Transverse colon (tissue), 4 donors: Measurements from ENCODE around the gene TYW1.
"Not testable (repeated sequence)": the region's sequence is repeated elsewhere in the genome, so short reads cannot be mapped to it uniquely, and the experiment has no call there.

ENCODE experiments used
- EP300 ChIP-seq: sonication (generic); formaldehyde crosslinking; IDR thresholded peaks from one replicate; pipeline ENCODE4 v1.6.1; 2017; ENCODE audit warnings: antibody characterized with exemption, low read depth
- POLR2A ChIP-seq: fragments of 450-650 bp; IDR thresholded peaks from one replicate; pipeline ENCODE4 v1.6.1; 2016; ENCODE audit warnings: antibody characterized with exemption, mild to moderate bottlenecking, moderate library complexity
- POLR2AphosphoS5 ChIP-seq, 3 donors: sonication (generic); formaldehyde crosslinking; IDR thresholded peaks; one replicate each; pipeline ENCODE4 v1.6.1; 2016; ENCODE audit warnings: antibody characterized with exemption in 3 of 3
- TF ChIP-seq, protein P1 (sequence below), 5 experiments: fragments of 200-600 bp in 3 of 5; fragments of 450-650 bp in 2 of 5; sonication (generic) in 3 of 5; IDR thresholded peaks; 1 replicate in 2 of 5; 2 replicates in 3 of 5; pipeline ENCODE4 v1.5.1; 2016 to 2017; ENCODE audit warnings: antibody characterized with exemption in 5 of 5, inconsistent platforms in 3 of 5, mild to moderate bottlenecking in 2 of 5, moderate library complexity in 1 of 5

DNA sequence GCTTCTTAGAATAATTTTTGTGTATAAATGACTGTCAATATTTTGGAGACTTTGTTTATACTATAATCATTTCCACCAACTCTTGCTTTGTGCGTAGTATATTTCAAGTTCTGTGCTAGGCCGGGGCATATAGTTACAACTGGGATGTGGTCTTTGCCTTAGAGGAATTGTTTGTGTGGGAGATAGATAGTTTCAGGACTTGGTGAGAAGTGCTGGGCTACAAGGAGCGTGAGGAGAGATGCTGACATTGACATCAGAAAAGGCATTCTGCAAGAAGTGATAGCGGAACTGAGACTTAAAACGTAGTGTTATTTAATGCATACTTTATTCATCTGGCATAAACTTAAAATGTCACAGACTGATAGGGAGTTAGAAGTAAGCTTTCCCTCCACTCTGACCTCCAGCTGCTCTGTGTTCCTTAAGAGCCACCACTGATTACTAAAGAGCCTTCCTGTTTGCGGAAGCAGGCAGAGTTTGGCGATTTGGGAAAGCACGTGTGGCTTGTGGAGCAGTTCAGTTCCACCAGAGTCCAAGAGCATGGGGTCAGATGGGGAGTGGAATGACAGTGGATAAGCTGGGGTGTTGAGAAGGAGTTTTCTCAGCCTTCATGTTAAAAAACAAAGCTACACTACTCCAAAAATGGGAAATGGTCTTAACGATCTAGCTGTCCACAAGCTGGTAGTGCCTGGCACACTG lies 146.6 kb downstream of the TYW1 start:
- TF ChIP-seq, protein P1, sequence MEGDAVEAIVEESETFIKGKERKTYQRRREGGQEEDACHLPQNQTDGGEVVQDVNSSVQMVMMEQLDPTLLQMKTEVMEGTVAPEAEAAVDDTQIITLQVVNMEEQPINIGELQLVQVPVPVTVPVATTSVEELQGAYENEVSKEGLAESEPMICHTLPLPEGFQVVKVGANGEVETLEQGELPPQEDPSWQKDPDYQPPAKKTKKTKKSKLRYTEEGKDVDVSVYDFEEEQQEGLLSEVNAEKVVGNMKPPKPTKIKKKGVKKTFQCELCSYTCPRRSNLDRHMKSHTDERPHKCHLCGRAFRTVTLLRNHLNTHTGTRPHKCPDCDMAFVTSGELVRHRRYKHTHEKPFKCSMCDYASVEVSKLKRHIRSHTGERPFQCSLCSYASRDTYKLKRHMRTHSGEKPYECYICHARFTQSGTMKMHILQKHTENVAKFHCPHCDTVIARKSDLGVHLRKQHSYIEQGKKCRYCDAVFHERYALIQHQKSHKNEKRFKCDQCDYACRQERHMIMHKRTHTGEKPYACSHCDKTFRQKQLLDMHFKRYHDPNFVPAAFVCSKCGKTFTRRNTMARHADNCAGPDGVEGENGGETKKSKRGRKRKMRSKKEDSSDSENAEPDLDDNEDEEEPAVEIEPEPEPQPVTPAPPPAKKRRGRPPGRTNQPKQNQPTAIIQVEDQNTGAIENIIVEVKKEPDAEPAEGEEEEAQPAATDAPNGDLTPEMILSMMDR (IDR thresholded peaks at IDR 0.05): not testable (repeated sequence)
- TF ChIP-seq POLR2AphosphoS5 (IDR thresholded peaks at IDR 0.05); POLR2A; EP300: not testable (repeated sequence)
